Activated T-cell treated with anti-CD3 and anti-CD28 coated beads, Interleukin-2, amount 50 U/mL, for 1 hour (primary cell): Measurements from ENCODE around the gene GXYLT2.

Experiments
- DNase-seq: peaks from one replicate; pipeline ENCODE4 v3.0.0-alpha.2; 2020

GXYLT2 gene

DNA sequence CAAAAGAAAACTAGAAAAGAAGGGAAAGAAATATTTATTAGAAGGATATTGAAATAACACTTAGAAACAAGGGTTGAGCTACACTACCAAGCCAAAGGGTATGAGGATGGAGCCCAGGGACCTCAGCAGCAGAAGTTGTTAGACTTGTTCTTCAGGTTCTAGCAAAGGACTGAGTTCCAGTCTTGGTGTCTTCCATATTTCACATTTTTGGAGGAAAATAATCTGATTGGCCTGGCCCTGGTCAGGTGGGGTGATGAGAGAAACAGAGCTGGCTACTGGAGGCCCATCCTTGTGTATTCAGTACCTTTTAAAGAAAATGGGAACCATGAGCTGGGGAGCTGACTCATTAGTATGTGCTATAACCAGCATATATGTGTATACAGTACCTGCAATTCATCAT lies 137.0 kb downstream of the GXYLT2 start:
- DNase-seq, result no peak

DNA sequence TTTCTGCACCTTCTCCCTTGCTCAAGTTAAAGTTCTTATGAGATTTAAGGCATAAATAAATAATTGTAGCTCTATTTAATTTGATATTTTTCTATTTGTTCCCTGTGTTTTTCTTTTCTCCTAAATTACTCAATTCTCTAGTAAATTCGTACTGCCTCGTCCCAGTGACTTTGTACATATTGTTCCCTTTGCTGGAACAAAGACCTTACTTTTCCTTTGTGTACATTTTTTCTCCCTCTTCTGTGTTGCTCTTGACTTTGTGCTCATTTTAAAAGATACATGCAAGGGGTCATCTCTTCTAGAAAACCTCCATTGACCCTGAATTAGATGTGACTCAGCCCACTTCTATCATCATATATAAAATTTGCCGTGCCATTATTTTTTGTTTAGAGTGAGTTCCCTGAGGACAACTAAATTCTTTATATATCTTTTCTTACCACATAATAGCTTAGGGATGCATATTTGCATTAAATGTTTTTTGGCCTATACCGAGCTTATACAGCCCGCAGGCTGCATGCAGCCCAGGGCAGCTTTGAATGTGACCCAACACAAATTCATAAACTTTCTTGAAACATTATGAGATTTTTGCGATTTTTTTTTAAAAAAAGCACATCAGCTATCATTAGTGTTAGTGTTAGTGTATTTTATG lies 138.4 kb downstream of the GXYLT2 start:
- no peak for DNase-seq
